ENCODE results near the gene TTC24. TPM values are rescaled to one million over a fixed set of nuclear protein-coding genes. Genes with fewer than 3 reads are reported as not detected.
A peak's percentile ranks its signal among the peaks of the same experiment; 100 is the strongest.

Gene TTC24
- total and polyA plus RNA-seq, 9 donors = 0.12 to 0.15 TPM; not detected in 7

GRCh38 chr1:156559797-156560385 is 19.6 kb upstream of the TTC24 start:
- Histone ChIP-seq H3K4me1 (ENCODE audit: insufficient read depth) (no peaks in the 10 kb centered on the region), H3K9me3 (no peaks in the 10 kb centered on the region), H3K27ac (no peak overlapping the region), H3K27me3 (no peaks in the 10 kb centered on the region), H3K4me3 (no peak overlapping the region), H3K36me3 (no peaks in the 10 kb centered on the region)
- WGBS, 3 donors = 57 to 84% (median 75%) methylated on average over 5 of the region's 5 CpGs
- intact Hi-C loops (cut with DNase I) = no loop called here
- TF ChIP-seq EP300 (IDR thresholded peaks at IDR 0.05) = no peak
- TF ChIP-seq POLR2A (IDR thresholded peaks at IDR 0.05) = no peak
- no peak for TF ChIP-seq CTCF (IDR thresholded peaks at IDR 0.05)
- DNase-seq = no peak

- intact Hi-C loops (cut with DNase I) = no loop called here
- DNase-seq = peak in 1 of 5 donors; percentile 25
- TF ChIP-seq POLR2A (IDR thresholded peaks at IDR 0.05) (no peak), CTCF (IDR thresholded peaks at IDR 0.05) (no peak), EP300 (IDR thresholded peaks at IDR 0.05) (no peak)
- Histone ChIP-seq H3K4me3 (no peak overlapping the region), H3K9me3 (no peaks in the 10 kb centered on the region), H3K27me3 (no peaks in the 10 kb centered on the region), H3K36me3 (no peaks in the 10 kb centered on the region), H3K27ac (no peak overlapping the region), H3K4me1 (ENCODE audit: insufficient read depth) (no peaks in the 10 kb centered on the region)
- WGBS, 3 donors = 61 to 72% (median 68%) methylated on average over 5 of the region's 5 CpGs
Measured at GRCh38 chr1:156560585-156561163, 18.8 kb upstream of the TTC24 start.

GRCh38 chr1:156565519-156565918 is 14.0 kb upstream of the TTC24 start:
- no peaks in the 10 kb centered on the region for H3K9me3 ChIP-seq
- peak in 1 of 5 donors; percentile 2 for DNase-seq
- no peaks in the 10 kb centered on the region for H3K27me3 ChIP-seq
- intact Hi-C loops (cut with DNase I) = no loop called here
- no peak overlapping the region for H3K4me3 ChIP-seq
- H3K36me3 ChIP-seq = no peaks in the 10 kb centered on the region
- TF ChIP-seq CTCF (IDR thresholded peaks at IDR 0.05) = no peak
- TF ChIP-seq EP300 (IDR thresholded peaks at IDR 0.05) = no peak
- TF ChIP-seq POLR2A (IDR thresholded peaks at IDR 0.05) = no peak
- H3K27ac ChIP-seq = no peak overlapping the region
- no peaks in the 10 kb centered on the region for H3K4me1 ChIP-seq (ENCODE audit: insufficient read depth)
- 64 to 76% (median 66%) methylated on average over 2 of the region's 2 CpGs for WGBS, 3 donors

- no peak overlapping the region for H3K27ac ChIP-seq
- no peak for DNase-seq
- no peaks in the 10 kb centered on the region for H3K36me3 ChIP-seq
- TF ChIP-seq POLR2A (IDR thresholded peaks at IDR 0.05) = no peak
- TF ChIP-seq CTCF (IDR thresholded peaks at IDR 0.05) = no peak
- no peak for TF ChIP-seq EP300 (IDR thresholded peaks at IDR 0.05)
- no peaks in the 10 kb centered on the region for H3K27me3 ChIP-seq
- 83 to 87% (median 86%) methylated on average over 4 of the region's 4 CpGs for WGBS, 3 donors
- H3K4me1 ChIP-seq (ENCODE audit: insufficient read depth) = no peaks in the 10 kb centered on the region
- no peaks in the 10 kb centered on the region for H3K9me3 ChIP-seq
- H3K4me3 ChIP-seq = no peak overlapping the region
- intact Hi-C loops (cut with DNase I) = no loop called here
Measured at GRCh38 chr1:156566436-156566835, 13.1 kb upstream of the TTC24 start.
